GM12872 (cell line): Measurements from ENCODE around the gene GALNT18.

Experiments used
- CTCF ChIP-seq: IDR thresholded peaks from 3 replicates; pipeline ENCODE4 v1.5.1; 2011; ENCODE audit warnings: low read depth, mild to moderate bottlenecking, low read length, moderate library complexity; ENCODE audit not compliant: insufficient read depth

Gene GALNT18

DNA sequence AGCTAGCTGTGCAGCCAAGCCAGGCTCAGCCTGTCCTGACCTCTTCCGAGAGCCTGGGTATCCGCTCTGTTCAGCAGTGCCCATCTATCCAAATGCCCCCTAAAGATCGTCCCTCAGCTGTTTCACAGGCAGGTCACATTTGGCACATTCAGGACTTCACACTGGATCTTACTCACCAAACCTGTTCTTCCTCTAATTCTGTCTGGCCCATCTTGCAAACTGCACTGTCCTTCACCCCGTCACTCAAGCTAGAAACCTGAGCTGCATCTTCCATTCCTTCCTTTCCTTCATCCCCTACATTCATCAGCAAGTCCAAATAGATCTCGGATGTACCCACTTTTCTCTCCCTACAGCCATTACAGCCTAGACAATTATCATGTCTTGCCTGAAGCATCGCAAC is 208.0 kb downstream of the GALNT18 start:
- no peak for TF ChIP-seq CTCF

GRCh38 chr11:11411401-11411985 is 210.3 kb downstream of the GALNT18 start:
- TF ChIP-seq CTCF, result no peak

- TF ChIP-seq CTCF, result no peak
These were observed 211.9 kb downstream of the GALNT18 start for GRCh38 chr11:11409901-11410300.

DNA sequence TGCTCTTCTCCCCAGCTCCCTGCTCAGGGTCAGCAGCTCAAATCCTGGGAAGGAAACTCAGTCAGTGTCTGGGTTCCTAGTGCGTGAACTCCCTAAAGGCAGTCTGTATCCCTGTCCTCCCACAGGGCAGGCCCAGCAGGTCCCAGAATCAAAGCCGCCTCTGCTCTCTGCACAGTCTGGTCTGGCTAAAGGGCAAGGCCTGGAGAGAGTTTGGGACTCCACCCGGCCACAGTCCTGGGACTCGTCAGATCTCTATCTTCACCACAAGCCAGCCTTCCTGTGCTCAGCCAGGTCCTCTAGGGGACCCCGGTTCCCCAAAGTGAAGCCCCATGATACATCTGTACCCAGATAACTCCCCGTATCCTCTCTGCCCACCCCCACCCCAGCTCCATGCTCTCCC is 212.6 kb downstream of the GALNT18 start:
- no peak for TF ChIP-seq CTCF

GRCh38 chr11:11408436-11409221 is 213.2 kb downstream of the GALNT18 start:
- TF ChIP-seq CTCF, result no peak

DNA sequence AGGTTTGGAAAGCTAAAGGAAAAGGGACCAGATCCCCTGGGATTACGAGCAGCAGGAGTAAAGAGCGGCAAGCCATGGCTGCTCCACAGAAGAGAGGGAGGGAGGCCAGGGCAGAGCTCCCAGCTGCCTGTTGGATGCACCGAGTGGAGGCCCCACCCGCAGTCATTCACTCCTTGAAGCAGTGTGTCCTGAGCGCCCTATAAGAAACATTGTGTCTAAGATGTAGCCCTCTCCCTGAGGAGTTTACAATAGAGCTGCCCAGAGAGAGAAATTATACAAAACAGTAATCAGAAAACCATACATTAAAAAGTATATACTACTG is 214.1 kb downstream of the GALNT18 start:
- no peak for TF ChIP-seq CTCF

- no peak for TF ChIP-seq CTCF
These were observed 214.6 kb downstream of the GALNT18 start for GRCh38 chr11:11407065-11407762.
